HG03354 (cell line): ENCODE data around the gene HPS1.

Source experiments
- ATAC-seq: cut with Tn5 transposase; IDR thresholded peaks from one replicate; pipeline ENCODE4 v1.9.1; 2021; ENCODE audit warnings: mild to moderate bottlenecking; ENCODE audit not compliant: unreplicated experiment, poor library complexity, severe bottlenecking

The HPS1 gene

GRCh38 chr10:98416606-98417388 lies 29.9 kb downstream of the HPS1 start:
- ATAC-seq: no peak

GRCh38 chr10:98415731-98416119 lies 31.0 kb downstream of the HPS1 start:
- no peak for ATAC-seq

GRCh38 chr10:98414932-98415730 lies 31.6 kb downstream of the HPS1 start, which contains the start of gene PYROXD2:
Gene PYROXD2 (minus strand): TSS chr10:98415182. CDS start chr10:98415135, 47 bp downstream.
- ATAC-seq: peak; percentile 70

DNA sequence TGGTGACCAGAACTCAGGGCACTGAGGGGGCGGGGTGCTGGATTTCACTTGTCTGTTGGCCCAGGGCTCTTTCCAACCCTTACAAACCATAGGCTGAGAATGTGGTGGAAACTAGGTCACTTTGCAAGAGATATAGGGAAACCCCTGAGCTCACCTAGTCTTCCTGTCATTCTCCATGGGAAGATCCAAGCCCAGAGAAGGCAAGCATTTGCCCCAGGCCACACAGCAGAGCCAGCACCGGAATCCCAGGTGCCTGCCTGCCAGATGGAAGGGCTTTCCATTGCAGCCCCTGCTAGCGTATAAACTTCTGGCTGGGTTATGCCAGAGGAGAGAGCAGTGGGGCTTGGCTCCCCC lies 32.2 kb downstream of the HPS1 start:
- no peak for ATAC-seq

- no peak for ATAC-seq
These were observed 35.0 kb downstream of the HPS1 start for GRCh38 chr10:98411768-98412167.

DNA sequence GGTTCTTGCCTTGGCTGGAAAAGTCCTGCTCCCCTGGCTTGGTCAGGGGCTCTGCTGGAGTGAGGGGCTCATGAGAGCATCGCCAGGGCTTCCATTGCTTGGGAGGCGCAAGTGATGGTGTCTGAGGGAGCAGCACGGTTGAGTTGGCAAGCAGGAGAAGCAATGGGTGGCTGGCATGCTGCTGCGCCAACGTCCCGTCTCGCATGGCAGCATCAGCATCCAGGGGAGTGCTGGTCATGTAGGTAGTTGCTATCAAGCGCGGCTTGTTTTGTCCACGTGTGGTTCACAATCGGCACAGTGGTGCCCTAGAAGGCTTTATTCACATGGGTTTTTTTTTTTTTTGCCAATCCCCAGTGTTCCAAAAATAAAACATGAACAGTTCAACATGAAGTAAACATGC lies 35.6 kb downstream of the HPS1 start:
- ATAC-seq: no peak

DNA sequence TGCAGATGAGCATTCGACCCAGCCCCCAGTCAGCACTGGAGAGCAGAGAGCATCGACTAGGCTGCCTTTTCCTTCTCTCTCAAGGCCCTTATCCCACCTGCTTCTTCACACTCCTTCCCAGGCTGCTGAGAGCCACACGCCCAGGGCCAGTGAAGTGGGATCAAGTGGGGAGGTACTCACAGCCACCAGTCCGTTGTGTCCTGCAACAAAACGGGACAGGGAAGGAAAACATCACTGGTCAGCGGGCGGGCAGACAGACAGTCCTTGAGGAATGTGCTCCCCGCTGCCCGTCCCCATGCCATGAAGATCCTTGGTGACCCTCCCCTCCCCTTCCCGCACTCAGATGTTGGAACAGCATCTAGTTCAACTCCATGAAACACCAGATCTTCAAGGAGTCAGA lies 36.0 kb downstream of the HPS1 start:
- ATAC-seq: no peak

DNA sequence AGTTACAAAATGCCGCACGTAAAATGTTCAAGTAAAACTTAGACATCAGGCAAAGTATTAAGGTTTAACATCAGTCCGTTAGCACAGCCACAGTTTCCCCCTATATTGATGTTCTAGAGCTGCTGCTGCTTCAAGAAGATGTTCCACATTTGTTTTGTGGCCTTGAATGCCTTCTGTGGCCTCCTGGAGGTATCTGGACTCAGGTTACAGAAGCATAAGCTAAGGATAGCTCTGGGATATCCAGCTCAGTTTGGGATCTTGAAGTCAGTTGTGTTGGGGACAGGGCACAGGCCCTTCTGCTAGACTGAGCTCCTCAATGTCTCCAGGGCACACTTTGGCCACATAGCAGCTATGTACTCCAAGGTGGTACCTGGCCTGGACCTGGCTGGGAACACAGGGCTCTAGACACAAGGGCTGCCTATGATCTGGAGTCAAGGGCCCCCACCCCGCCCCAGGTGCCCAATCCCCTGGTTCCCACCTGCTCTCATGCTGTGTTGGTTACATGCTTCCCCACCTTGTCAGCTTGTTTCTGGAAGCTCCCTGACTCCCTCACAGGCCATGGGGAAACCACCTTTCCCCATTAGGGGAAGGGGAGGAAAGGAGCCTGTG lies 36.5 kb downstream of the HPS1 start:
- ATAC-seq: no peak

GRCh38 chr10:98408799-98409198 lies 37.9 kb downstream of the HPS1 start:
- ATAC-seq: no peak

- ATAC-seq: no peak
These were observed 38.9 kb downstream of the HPS1 start for GRCh38 chr10:98407744-98408241.

- ATAC-seq: no peak
These were observed 39.6 kb downstream of the HPS1 start for GRCh38 chr10:98407017-98407743.

DNA sequence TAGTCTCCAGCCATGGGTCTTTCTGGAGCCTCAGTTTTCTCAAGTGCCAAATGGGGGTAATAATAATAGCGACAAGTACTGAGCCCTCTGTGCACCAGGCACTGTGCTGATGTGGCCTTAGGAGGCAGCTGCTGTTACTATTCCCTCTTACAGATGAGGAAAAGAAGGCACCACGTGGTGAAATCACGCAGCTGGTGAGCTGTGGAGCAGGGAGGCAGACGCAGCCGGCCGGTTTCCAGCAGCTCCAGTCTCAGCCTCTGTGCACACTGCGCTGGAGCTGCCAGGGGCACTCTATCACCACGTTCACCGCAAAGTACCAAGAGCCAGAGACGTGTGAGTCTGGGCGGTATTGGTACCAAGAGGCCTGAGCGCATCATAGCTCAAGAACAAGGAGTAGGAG lies 41.3 kb downstream of the HPS1 start:
- ATAC-seq: no peak

DNA sequence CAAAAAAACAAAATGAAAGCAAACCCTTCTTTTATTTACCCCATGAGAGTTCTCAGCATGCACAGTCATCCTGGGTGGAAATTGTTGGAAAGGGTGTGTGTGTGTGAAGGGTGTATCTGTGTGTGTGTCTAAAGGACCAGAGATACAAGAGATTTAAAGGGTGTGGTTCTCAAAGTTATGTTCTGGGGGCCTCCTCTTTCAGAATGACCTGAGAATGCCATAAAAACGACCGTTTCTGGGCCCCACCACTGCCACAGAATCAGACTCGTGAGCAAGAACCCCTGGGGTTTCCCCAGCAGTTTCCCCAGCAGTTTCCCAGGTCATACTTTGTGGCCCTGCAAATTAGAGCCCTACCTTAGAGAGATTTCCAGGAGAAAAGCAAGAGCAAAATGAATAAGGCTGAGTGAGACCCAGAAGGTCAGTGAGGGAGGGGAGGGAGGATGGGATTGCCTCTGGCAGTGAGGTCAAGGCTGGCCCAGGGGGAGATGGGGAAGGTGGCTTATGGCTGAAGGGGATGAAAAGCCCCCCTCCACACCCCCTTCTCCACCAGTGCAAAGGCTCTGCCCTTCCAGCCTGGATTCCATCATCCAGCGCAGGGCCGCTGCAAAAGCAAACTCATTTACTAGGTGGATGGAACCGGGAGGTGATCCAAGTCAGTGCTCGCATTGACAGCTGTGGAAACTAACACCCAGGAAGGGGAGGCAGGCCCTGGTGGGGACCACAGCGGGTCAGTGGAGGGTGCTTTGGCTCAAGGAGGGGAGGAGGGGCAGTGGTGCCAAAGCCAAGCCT lies 42.0 kb downstream of the HPS1 start:
- peak; percentile 52 for ATAC-seq

DNA sequence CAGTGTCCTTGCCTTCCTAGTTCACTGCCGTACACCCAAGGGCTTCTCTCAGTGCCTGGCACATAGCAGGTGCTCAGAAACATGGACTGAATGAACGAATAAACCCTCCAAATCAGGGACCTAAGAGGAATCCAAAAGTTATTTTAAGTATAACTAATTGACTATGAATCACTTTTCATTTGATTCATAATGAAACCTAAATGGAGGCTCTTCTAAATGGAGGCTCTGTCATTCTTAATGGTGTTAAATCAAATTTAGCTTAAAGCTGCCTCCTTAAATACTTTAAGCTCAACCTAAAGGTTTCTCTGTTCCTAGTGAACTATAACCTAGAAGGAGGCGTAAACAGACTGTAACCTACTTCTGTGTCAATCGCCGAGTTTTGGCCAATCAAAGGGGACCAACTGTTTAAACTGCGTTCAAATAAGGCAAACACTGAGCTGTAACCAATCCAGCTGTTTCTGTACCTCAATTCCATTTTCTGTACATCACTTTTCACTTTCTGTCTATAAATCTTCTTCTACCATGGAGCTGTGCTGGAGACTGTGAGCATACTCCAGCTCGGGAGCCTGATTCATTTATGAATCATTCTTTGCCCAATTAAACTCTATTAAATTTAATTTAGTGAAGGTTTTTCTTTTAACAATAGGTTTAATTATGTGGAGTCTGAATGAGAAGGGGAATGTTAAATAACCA lies 42.8 kb downstream of the HPS1 start:
- ATAC-seq: no peak

DNA sequence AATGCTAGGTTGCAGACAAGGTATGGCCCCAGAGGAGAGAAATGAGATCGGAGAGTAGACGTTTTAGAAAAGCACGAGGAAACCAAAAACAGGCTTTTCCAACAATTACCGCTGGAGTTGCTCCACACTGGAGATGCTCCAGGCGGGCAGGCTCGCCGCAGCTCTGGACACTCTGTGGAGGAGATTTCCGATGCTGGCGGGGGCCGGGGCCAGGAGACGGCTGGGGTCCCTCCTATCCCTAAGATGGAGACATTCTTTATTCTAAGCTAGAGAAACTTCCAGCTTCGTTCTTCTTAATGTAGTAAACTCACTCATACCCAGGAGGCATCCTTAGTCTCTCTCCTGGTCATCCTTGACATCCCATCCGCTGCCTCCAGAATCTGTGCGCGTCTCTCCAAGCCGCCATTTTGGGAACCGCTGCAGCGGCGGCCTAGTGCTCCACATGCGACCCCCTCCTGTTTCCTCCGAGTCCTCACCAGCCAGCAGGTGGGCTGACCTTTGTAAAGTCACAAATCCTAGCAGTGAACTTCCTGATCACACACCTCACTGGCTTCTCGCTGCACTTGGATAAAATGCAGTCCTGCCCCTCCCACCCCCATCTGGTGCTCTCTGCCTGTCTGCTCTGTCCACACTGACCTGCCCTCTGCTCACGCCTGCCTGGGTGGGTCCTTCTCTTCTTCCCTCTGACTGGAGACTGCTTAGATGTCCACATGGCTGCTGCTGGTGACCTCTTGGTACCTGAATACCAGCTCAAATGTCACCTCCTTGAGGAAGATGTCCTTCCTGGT lies 43.6 kb downstream of the HPS1 start:
- ATAC-seq: no peak

DNA sequence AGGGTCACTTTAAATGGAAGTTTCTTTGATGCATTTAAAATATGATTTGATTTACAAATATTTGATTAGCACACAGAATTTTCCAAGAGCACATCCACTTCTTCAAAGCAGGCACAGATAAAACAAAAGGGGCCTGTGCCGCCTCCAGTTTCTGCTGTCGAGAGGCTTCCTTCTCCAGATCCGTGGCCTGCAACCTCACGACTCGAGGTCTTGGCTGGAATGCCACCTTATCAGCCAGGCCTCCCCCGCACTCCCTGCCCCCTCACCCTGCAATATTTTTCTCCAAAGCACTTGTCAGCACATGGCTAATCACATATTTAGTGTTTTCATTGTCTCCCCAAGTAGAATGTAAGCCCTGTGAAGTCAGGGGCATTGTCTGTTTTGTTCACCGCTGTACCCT lies 44.3 kb downstream of the HPS1 start:
- ATAC-seq: no peak

DNA sequence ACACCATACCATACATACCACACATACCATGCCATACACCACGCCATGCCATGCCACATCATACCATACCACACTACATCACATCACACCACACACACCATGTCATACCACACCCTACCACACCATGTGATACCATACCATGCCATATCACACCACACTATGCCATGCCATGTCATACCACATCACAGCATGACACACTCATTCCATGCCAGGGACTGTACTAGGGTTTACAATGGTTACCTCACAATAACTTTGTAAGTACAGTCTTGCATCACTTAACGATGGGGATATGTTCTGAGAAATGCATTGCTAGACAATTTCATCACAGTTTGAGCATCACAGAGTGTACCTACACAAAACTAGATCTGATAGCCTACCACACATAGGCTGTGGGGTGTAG lies 46.3 kb downstream of the HPS1 start:
- ATAC-seq: no peak

DNA sequence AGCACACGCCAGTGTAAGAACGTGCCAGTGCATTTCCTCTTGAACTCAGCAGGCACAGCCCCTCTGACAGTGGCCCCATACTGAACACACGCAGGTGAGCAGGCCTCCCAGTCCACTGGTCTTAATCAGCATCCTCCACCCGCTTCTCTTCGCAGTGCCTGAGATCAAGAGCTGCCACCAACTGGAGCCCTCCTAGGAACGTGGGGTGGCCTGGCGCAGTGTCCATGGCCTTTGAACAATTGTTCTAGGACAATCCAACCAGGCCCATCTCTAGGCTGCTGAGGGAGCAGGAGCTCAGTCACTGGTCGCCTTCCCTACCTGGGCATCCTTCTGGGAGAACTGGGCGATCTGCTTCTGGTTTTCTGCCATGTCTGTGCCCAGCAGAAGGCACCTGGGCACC lies 47.0 kb downstream of the HPS1 start:
- no peak for ATAC-seq
